Measurements from ENCODE around the gene AQP3.
"Not testable (repeated sequence)": the region's sequence is repeated elsewhere in the genome, so short reads cannot be mapped to it uniquely, and the experiment has no call there.

Gene AQP3

DNA sequence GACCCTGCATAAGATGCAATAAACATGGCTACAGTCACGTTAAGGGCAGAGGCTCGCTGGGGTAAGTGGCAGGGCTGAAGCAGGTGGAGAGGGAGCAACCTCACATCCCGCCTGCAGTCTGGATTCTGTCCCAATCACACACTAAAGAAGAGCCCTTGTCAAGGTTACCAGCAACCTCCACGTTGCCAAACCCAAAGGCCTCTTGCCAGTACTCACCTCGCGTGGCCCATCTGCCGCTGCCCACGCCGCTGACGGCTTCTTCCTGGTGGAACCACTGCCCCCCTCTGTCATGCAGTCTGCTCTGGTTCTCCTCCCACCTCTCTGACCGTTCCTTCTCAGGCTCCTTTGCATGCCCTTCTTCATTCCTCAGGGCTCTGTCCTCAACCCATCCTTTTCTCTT, 53.8 kb downstream of the AQP3 start:
- no peak for DNase-seq (ENCODE audit: low read depth)
- no peak overlapping the region for H3K4me3 ChIP-seq (ENCODE audit: low read length)
- TF ChIP-seq, protein P1, sequence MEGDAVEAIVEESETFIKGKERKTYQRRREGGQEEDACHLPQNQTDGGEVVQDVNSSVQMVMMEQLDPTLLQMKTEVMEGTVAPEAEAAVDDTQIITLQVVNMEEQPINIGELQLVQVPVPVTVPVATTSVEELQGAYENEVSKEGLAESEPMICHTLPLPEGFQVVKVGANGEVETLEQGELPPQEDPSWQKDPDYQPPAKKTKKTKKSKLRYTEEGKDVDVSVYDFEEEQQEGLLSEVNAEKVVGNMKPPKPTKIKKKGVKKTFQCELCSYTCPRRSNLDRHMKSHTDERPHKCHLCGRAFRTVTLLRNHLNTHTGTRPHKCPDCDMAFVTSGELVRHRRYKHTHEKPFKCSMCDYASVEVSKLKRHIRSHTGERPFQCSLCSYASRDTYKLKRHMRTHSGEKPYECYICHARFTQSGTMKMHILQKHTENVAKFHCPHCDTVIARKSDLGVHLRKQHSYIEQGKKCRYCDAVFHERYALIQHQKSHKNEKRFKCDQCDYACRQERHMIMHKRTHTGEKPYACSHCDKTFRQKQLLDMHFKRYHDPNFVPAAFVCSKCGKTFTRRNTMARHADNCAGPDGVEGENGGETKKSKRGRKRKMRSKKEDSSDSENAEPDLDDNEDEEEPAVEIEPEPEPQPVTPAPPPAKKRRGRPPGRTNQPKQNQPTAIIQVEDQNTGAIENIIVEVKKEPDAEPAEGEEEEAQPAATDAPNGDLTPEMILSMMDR (conservative IDR thresholded peaks at IDR 0.05; ENCODE audit: low read depth, low read length), result no peak

DNA sequence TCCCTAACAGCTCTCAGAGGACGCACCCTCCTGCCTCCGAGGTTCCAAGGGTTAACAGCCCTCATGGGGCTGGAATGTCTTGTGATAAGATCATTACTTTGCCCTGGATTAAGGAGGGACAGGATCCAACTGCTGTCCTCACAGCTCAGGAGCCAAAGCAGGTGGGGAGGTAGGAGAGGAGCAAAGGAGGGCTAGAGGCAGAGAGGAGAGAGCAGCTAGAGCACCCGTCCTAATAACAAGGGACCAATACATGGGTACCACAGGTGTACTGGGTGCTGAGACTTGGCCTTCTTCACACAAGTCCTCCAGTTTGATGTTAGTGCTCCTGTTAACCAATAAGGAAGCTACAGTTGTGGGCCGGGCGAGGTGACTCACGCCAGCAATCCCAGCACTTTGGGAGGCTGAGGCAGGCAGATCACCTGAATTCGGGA, 54.8 kb downstream of the AQP3 start:
- H3K4me3 ChIP-seq (ENCODE audit: low read length); DNase-seq (ENCODE audit: low read depth): not testable (repeated sequence)

Data from retinal pigment epithelial cell (primary cell).